A549 treated with RU486 at 1 μM for 4 hours (cell line): ENCODE measurements around the gene ABL2. TPM values are rescaled to one million over a fixed set of nuclear protein-coding genes. Genes with fewer than 3 reads are reported as not detected.

Experiments used
- total RNA-seq: library from RNA; stranded (reverse); fragments of 200-300 nt; extraction: Qiagen RNA extraction; gene quantifications from 5 replicates; pipeline ENCODE4 v1.2.3, GENCODE V29; 2022; ENCODE audit warnings: low read depth

ABL2 gene
- total RNA-seq: 12.7 to 21.7 TPM (median 18.8 TPM) in 5 replicates

DNA sequence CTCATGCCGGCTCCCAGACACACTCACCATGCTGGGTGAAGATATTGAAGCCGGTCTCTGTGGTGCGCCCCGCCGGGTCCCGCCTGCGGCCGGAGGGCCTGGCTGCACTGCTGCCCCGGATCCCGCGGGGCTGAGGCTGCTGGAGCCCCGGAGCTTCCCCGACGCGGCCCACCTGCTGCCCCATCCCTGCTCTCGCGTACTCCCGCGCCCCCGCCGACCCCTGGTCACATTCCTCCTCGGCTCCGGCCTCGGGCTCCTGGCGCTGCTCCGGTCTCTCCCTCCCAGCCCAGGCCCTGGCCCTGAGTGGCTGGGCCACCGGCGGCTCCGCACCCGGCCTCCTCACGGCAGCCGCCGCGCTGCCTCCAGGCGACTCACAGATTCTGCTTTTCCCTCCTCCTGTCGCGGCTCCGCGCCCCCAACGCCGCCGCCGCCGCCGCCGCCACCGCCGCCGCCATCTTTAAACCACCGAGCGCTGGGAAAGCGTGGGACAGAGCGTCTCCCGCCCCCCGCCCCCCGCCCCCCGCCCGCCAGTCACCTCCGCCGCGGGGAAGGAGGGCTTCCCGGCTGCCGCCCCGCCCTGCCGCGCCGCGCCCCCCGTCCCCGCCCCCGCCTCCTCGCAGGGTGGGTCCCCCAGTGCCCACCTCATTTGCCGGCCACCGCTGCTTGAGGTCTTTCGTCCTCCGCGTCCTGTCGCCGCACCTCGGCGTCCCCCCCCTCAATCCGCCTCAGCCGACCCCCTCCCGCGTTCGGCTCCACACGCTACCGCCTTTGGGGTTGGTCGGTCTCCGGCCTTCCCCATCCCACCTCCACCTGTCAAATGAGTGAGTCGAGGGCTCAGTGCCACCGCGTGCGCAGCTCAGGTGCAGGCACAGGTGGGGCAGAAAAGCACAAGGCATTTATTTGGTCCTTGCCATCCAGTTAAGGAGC is at the start of gene ABL2:
Gene ABL2, minus strand, starts transcription at position 464 of the 927 bp plus-strand sequence. Its CDS starts 280 bp downstream, at position 184.

DNA sequence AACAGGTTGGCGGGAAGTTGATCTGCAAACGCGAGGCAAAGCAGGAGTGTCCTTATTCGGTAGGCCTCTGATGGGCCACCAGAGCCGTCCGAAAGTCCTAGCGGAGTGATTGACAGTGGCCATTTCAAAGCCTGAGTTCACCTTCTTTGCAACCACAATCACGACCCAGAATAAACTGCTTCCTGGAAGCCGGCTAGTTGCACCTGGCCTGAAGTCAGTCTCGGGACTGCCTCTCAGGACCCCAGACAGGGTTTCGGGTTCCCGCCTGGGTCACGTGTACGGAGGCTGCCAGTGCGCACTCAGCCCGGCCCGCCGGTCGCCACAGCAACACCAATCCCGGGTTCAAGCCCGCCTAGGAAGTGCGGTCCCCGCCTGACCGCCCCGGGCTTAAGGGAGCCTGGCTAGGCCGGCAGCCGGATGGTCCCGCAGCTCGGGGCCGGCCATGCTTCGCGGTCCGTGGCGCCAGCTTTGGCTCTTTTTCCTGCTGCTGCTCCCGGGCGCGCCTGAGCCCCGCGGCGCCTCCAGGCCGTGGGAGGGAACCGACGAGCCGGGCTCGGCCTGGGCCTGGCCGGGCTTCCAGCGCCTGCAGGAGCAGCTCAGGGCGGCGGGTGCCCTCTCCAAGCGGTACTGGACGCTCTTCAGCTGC is 147.7 kb downstream of the ABL2 start, which contains the start of gene TOR3A:
Gene TOR3A, plus strand, starts transcription at position 384 of the 646 bp plus-strand sequence. Its CDS starts 59 bp downstream, at position 443.

Other genes starting within 250 kb of the ABL2 start
- gene FAM20B, start 203.8 kb downstream of the ABL2 start, total RNA-seq: 12.5 to 24.0 TPM (median 21.1 TPM) in 5 replicates
- 40.3 to 50.1 TPM (median 46.1 TPM) in 5 replicates for gene TOR3A, start 147.6 kb downstream of the ABL2 start, total RNA-seq
- gene SOAT1, start 64.1 kb upstream of the ABL2 start, total RNA-seq: 16.5 to 27.9 TPM (median 25.7 TPM) in 5 replicates
- gene AXDND1, start 136.3 kb upstream of the ABL2 start, total RNA-seq: 0.23 to 0.60 TPM (median 0.29 TPM) in 5 replicates